ENCODE results near the gene MEIS2. TPM values are rescaled to one million over a fixed set of nuclear protein-coding genes. Genes with fewer than 3 reads are reported as not detected.

Gene MEIS2
- polyA plus RNA-seq, 1 donor from 2014 or later, result 825 TPM

- peaks cover 3% of the 10 kb centered on the region for H4K20me1 ChIP-seq (ENCODE audit: insufficient read depth)
- H3K9ac ChIP-seq (ENCODE audit: low read length), result peak overlapping the region; percentile 100
- peak overlapping the region; percentile 99 for H3K27ac ChIP-seq (ENCODE audit: low read length)
- H3K9me3 ChIP-seq (ENCODE audit: low read length), result no peaks in the 10 kb centered on the region
- peaks cover 37% of the 10 kb centered on the region for H3K36me3 ChIP-seq (ENCODE audit: insufficient read depth, low read length)
- H3K4me3 ChIP-seq (ENCODE audit: low read length), result peak overlapping the region; percentile 93
- no peak overlapping the region for H2AFZ ChIP-seq (ENCODE audit: low read depth, low read length)
- H3K9me2 ChIP-seq (ENCODE audit: insufficient read depth, low read length), result no peaks in the 10 kb centered on the region
- TF ChIP-seq, protein P1, sequence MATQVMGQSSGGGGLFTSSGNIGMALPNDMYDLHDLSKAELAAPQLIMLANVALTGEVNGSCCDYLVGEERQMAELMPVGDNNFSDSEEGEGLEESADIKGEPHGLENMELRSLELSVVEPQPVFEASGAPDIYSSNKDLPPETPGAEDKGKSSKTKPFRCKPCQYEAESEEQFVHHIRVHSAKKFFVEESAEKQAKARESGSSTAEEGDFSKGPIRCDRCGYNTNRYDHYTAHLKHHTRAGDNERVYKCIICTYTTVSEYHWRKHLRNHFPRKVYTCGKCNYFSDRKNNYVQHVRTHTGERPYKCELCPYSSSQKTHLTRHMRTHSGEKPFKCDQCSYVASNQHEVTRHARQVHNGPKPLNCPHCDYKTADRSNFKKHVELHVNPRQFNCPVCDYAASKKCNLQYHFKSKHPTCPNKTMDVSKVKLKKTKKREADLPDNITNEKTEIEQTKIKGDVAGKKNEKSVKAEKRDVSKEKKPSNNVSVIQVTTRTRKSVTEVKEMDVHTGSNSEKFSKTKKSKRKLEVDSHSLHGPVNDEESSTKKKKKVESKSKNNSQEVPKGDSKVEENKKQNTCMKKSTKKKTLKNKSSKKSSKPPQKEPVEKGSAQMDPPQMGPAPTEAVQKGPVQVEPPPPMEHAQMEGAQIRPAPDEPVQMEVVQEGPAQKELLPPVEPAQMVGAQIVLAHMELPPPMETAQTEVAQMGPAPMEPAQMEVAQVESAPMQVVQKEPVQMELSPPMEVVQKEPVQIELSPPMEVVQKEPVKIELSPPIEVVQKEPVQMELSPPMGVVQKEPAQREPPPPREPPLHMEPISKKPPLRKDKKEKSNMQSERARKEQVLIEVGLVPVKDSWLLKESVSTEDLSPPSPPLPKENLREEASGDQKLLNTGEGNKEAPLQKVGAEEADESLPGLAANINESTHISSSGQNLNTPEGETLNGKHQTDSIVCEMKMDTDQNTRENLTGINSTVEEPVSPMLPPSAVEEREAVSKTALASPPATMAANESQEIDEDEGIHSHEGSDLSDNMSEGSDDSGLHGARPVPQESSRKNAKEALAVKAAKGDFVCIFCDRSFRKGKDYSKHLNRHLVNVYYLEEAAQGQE (IDR thresholded peaks at IDR 0.05; ENCODE audit: borderline replicate concordance), result peak; percentile 55
- no peak for TF ChIP-seq SMC3 (conservative IDR thresholded peaks at IDR 0.05; ENCODE audit: poor library complexity)
- H3F3A ChIP-seq (ENCODE audit: insufficient read depth, low read length, poor library complexity, severe bottlenecking), result peaks cover 22% of the 10 kb centered on the region
- H3K4me2 ChIP-seq (ENCODE audit: low read length), result peak overlapping the region; percentile 97
- H3K79me2 ChIP-seq (replicated peaks; ENCODE audit: insufficient read depth, low read length), result peaks cover 97% of the 10 kb centered on the region
- H3K27me3 ChIP-seq (ENCODE audit: insufficient read depth, low read depth, low read length), result no peaks in the 10 kb centered on the region
Measured at GRCh38 chr15:37094333-37094914, 5.9 kb downstream of the MEIS2 start.

DNA sequence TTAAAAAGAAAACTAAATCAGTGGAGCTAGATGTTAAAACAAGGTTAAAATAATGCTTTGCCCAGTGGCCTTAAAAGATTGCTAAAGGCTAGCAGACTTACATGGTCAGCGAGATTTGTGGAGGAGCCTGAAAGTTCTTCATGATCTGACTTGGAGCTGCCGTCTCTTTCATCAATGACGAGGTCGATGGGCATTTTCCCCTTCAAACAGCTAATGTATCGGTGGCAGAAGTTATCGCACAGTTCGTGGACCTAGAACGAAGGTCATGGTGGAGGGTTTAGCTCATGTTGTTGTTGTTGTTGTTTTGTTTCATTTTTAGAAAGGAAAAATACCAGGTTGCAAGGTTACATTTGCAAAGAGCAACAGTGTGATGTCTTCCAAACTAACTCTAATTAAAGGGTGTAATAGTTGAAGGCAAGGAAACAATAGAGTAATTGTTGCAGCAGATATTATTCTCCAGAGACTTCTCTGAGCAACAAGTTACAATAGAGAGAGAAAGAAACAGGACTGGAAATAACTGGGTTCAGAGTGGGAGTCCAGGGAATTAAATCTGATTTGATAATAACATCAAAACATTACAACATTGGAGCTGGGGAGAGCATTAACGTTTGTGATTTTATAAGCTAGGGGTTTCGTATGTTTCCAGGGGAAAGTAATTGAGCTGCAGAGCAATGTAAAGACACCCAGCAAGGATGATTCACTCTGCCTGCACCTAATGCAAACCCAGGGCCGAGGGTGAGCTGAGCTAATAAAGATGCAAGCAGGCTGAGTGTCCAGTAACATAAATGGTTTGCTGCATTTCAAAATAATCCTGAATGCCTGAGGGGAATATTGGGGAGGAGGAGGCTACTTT, 6.6 kb downstream of the MEIS2 start:
- H3K9me3 ChIP-seq (ENCODE audit: low read length), result no peaks in the 10 kb centered on the region
- H3K9ac ChIP-seq (ENCODE audit: low read length), result peak overlapping the region; percentile 100
- H3F3A ChIP-seq (ENCODE audit: insufficient read depth, low read length, poor library complexity, severe bottlenecking), result peaks cover 27% of the 10 kb centered on the region
- no peaks in the 10 kb centered on the region for H3K9me2 ChIP-seq (ENCODE audit: insufficient read depth, low read length)
- peaks cover 99% of the 10 kb centered on the region for H3K79me2 ChIP-seq (replicated peaks; ENCODE audit: insufficient read depth, low read length)
- no peaks in the 10 kb centered on the region for H3K27me3 ChIP-seq (ENCODE audit: insufficient read depth, low read depth, low read length)
- H2AFZ ChIP-seq (ENCODE audit: low read depth, low read length), result no peak overlapping the region
- peaks cover 37% of the 10 kb centered on the region for H3K36me3 ChIP-seq (ENCODE audit: insufficient read depth, low read length)
- H3K4me2 ChIP-seq (ENCODE audit: low read length), result peak overlapping the region; percentile 97
- peaks cover 3% of the 10 kb centered on the region for H4K20me1 ChIP-seq (ENCODE audit: insufficient read depth)
- H3K27ac ChIP-seq (ENCODE audit: low read length), result peak overlapping the region; percentile 99
- peak; percentile 7 for TF ChIP-seq TAF1 (IDR thresholded peaks at IDR 0.05; ENCODE audit: low read depth)
- no peak for TF ChIP-seq EP300 (conservative IDR thresholded peaks at IDR 0.05; ENCODE audit: poor library complexity, severe bottlenecking)
- TF ChIP-seq, protein P1 (IDR thresholded peaks at IDR 0.05; ENCODE audit: borderline replicate concordance), result peak; percentile 49
- peak; percentile 28 for TF ChIP-seq POLR2AphosphoS5 (IDR thresholded peaks at IDR 0.05)
- H3K4me3 ChIP-seq (ENCODE audit: low read length), result peak overlapping the region; percentile 93
